Mesendoderm (in vitro differentiated cells): ENCODE data around the gene SDR39U1.

ENCODE experiments used
- DNase-seq: peaks from one replicate; pipeline ENCODE4 v3.0.0; 2013
- H2AK5ac ChIP-seq: 2 replicates; pipeline ENCODE4 v1.6.1; 2013; ENCODE audit warnings: low read length, inconsistent platforms
- H2BK120ac ChIP-seq: 2 replicates; pipeline ENCODE4 v1.6.1; 2013; ENCODE audit warnings: low read depth, mild to moderate bottlenecking, low read length, moderate library complexity, mixed read lengths
- H2BK15ac ChIP-seq: replicated peaks from 2 replicates; pipeline ENCODE4 v1.6.1; 2013; ENCODE audit warnings: low read depth, mild to moderate bottlenecking, moderate library complexity
- H2BK5ac ChIP-seq: 2 replicates; pipeline ENCODE4 v1.6.1; 2013; ENCODE audit warnings: low read length, inconsistent platforms
- H3K18ac ChIP-seq: 2 replicates; pipeline ENCODE4 v1.6.1; 2013; ENCODE audit warnings: mild to moderate bottlenecking, low read length, mixed read lengths
- H3K23ac ChIP-seq: one replicate; pipeline ENCODE4 v1.6.1; 2013; ENCODE audit warnings: low read length
- H3K27ac ChIP-seq: 2 replicates; pipeline ENCODE4 v1.5.1; 2013; ENCODE audit warnings: low read depth, mild to moderate bottlenecking, inconsistent platforms, low read length, moderate library complexity
- H3K27me3 ChIP-seq: 2 replicates; pipeline ENCODE4 v1.6.1; 2013; ENCODE audit warnings: low read length, control low read depth, mild to moderate bottlenecking, inconsistent platforms; ENCODE audit not compliant: insufficient read depth, poor library complexity
- H3K36me3 ChIP-seq: 2 replicates; pipeline ENCODE4 v1.6.1; 2013; ENCODE audit warnings: low read length, inconsistent platforms; ENCODE audit not compliant: control insufficient read depth, insufficient read depth
- H3K4ac ChIP-seq: one replicate; pipeline ENCODE4 v1.6.1; 2013; ENCODE audit warnings: low read depth, mild to moderate bottlenecking, low read length, moderate library complexity
- H3K4me1 ChIP-seq: 2 replicates; pipeline ENCODE4 v1.6.1; 2013; ENCODE audit warnings: low read depth, low read length, inconsistent platforms; ENCODE audit not compliant: control insufficient read depth
- H3K4me2 ChIP-seq: 2 replicates; pipeline ENCODE4 v1.6.1; 2013; ENCODE audit warnings: low read length
- H3K4me3 ChIP-seq: 2 replicates; pipeline ENCODE4 v1.5.1; 2013; ENCODE audit warnings: mild to moderate bottlenecking, low read length
- H3K56ac ChIP-seq: one replicate; pipeline ENCODE4 v1.6.1; 2013; ENCODE audit warnings: low read length
- H3K79me1 ChIP-seq: 2 replicates; pipeline ENCODE4 v1.6.1; 2013; ENCODE audit warnings: low read length, inconsistent platforms
- H3K79me2 ChIP-seq: 2 replicates; pipeline ENCODE4 v1.6.1; 2013; ENCODE audit warnings: mild to moderate bottlenecking, low read length; ENCODE audit not compliant: control insufficient read depth, insufficient read depth
- H3K9ac ChIP-seq: 2 replicates; pipeline ENCODE4 v1.6.1; 2013; ENCODE audit warnings: low read length, inconsistent platforms
- H4K5ac ChIP-seq: one replicate; pipeline ENCODE4 v1.6.1; 2013; ENCODE audit warnings: low read length
- H4K8ac ChIP-seq: one replicate; pipeline ENCODE4 v1.6.1; 2013; ENCODE audit warnings: low read depth, mild to moderate bottlenecking, control low read depth, low read length, moderate library complexity
- WGBS: extraction: QIAGEN DNeasy Blood & Tissue Kit; methylation state at CpG from one replicate; pipeline ENCODE4 v1.1.7; 2013; ENCODE audit warnings: low lambda C conversion rate, missing lambda C conversion rate; ENCODE audit not compliant: insufficient coverage; ENCODE audit errors: extremely low coverage; 5-methylcytosine and 5-hydroxymethylcytosine counted together

The SDR39U1 gene

GRCh38 chr14:24439830-24440605, 2.6 kb downstream of the SDR39U1 start:
- no peak for DNase-seq
- H4K8ac ChIP-seq: no peak overlapping the region
- no peak overlapping the region for H4K5ac ChIP-seq
- no peak overlapping the region for H2BK120ac ChIP-seq
- H2BK15ac ChIP-seq: no peak overlapping the region
- peaks cover 6% of the 10 kb centered on the region for H3K79me1 ChIP-seq
- no peak overlapping the region for H3K23ac ChIP-seq
- no peak overlapping the region for H2BK5ac ChIP-seq
- no peak overlapping the region for H2AK5ac ChIP-seq
- no CpG with 5 or more reads among the region's 15 CpGs for WGBS
- H3K4me2 ChIP-seq: no peak overlapping the region
- no peak overlapping the region for H3K56ac ChIP-seq
- H3K79me2 ChIP-seq: no peaks in the 10 kb centered on the region
- H3K27ac ChIP-seq: no peak overlapping the region
- no peak overlapping the region for H3K18ac ChIP-seq
- H3K4ac ChIP-seq: no peak overlapping the region
- no peak overlapping the region for H3K4me3 ChIP-seq
- H3K36me3 ChIP-seq: no peaks in the 10 kb centered on the region
- no peaks in the 10 kb centered on the region for H3K27me3 ChIP-seq
- H3K4me1 ChIP-seq: no peaks in the 10 kb centered on the region
- no peak overlapping the region for H3K9ac ChIP-seq

- no CpG with 5 or more reads among the region's 1 CpG for WGBS
- Histone ChIP-seq H3K79me2 (no peaks in the 10 kb centered on the region), H3K18ac (no peak overlapping the region), H3K79me1 (peaks cover 6% of the 10 kb centered on the region), H3K4me1 (no peaks in the 10 kb centered on the region), H2BK120ac (no peak overlapping the region), H2BK5ac (no peak overlapping the region), H3K23ac (no peak overlapping the region), H3K4ac (no peak overlapping the region), H3K27me3 (no peaks in the 10 kb centered on the region), H3K4me3 (no peak overlapping the region), H3K4me2 (no peak overlapping the region), H2AK5ac (no peak overlapping the region), H3K56ac (no peak overlapping the region), H2BK15ac (no peak overlapping the region), H3K36me3 (no peaks in the 10 kb centered on the region), H3K9ac (no peak overlapping the region), H4K5ac (no peak overlapping the region), H4K8ac (no peak overlapping the region), H3K27ac (no peak overlapping the region)
- DNase-seq: no peak
These were observed 3.3 kb downstream of the SDR39U1 start for GRCh38 chr14:24439257-24439656.

- no peaks in the 10 kb centered on the region for H3K36me3 ChIP-seq
- no peaks in the 10 kb centered on the region for H3K27me3 ChIP-seq
- H3K79me2 ChIP-seq: no peaks in the 10 kb centered on the region
- no peak overlapping the region for H2BK120ac ChIP-seq
- no peak overlapping the region for H4K5ac ChIP-seq
- no peak overlapping the region for H3K56ac ChIP-seq
- H2BK5ac ChIP-seq: no peak overlapping the region
- H3K4me1 ChIP-seq: no peaks in the 10 kb centered on the region
- WGBS: no CpG with 5 or more reads among the region's 9 CpGs
- no peak overlapping the region for H2BK15ac ChIP-seq
- no peak overlapping the region for H3K27ac ChIP-seq
- no peak for DNase-seq
- H3K79me1 ChIP-seq: peaks cover 6% of the 10 kb centered on the region
- no peak overlapping the region for H2AK5ac ChIP-seq
- H3K9ac ChIP-seq: no peak overlapping the region
- H3K18ac ChIP-seq: no peak overlapping the region
- H3K4me2 ChIP-seq: no peak overlapping the region
- no peak overlapping the region for H3K4ac ChIP-seq
- H3K4me3 ChIP-seq: no peak overlapping the region
- H4K8ac ChIP-seq: no peak overlapping the region
- no peak overlapping the region for H3K23ac ChIP-seq
These were observed 4.1 kb downstream of the SDR39U1 start for GRCh38 chr14:24438223-24439097.

GRCh38 chr14:24437736-24438067, 4.9 kb downstream of the SDR39U1 start:
- Histone ChIP-seq H4K5ac (no peak overlapping the region), H3K18ac (no peak overlapping the region), H3K23ac (no peak overlapping the region), H3K27ac (no peak overlapping the region), H3K56ac (no peak overlapping the region), H2BK5ac (no peak overlapping the region), H3K9ac (no peak overlapping the region), H4K8ac (no peak overlapping the region), H3K4ac (no peak overlapping the region), H2BK120ac (no peak overlapping the region), H3K4me3 (no peak overlapping the region), H3K79me2 (no peaks in the 10 kb centered on the region), H3K4me1 (no peaks in the 10 kb centered on the region), H3K27me3 (no peaks in the 10 kb centered on the region), H3K4me2 (no peak overlapping the region), H2BK15ac (no peak overlapping the region), H2AK5ac (no peak overlapping the region), H3K36me3 (no peaks in the 10 kb centered on the region), H3K79me1 (peaks cover 6% of the 10 kb centered on the region)
- no peak for DNase-seq
- no CpG with 5 or more reads among the region's 2 CpGs for WGBS

GRCh38 chr14:24437020-24437735, 5.4 kb downstream of the SDR39U1 start:
- Histone ChIP-seq H3K27ac (no peak overlapping the region), H3K4me3 (no peak overlapping the region), H3K79me1 (peaks cover 6% of the 10 kb centered on the region), H3K4ac (no peak overlapping the region), H2BK120ac (no peak overlapping the region), H2AK5ac (no peak overlapping the region), H4K5ac (no peak overlapping the region), H3K4me1 (no peaks in the 10 kb centered on the region), H3K4me2 (no peak overlapping the region), H2BK15ac (no peak overlapping the region), H3K56ac (no peak overlapping the region), H3K9ac (no peak overlapping the region), H3K18ac (no peak overlapping the region), H3K23ac (no peak overlapping the region), H4K8ac (no peak overlapping the region), H3K79me2 (no peaks in the 10 kb centered on the region), H2BK5ac (no peak overlapping the region), H3K27me3 (no peaks in the 10 kb centered on the region), H3K36me3 (no peaks in the 10 kb centered on the region)
- DNase-seq: no peak
- no CpG with 5 or more reads among the region's 12 CpGs for WGBS
